ENCODE data around the gene CCL13. TPM values are rescaled to one million over a fixed set of nuclear protein-coding genes. Genes with fewer than 3 reads are reported as not detected.

CCL13 gene
- total and polyA plus RNA-seq, 10 of the 15 experiments (the other 5 are each of a cell fraction or from before 2014, with no cell fraction given): not detected

GRCh38 chr17:34368946-34369500 is 12.7 kb downstream of the CCL13 start:
- H4K20me1 ChIP-seq (ENCODE audit: control insufficient read depth, insufficient read depth): no peaks in the 10 kb centered on the region
- ChIA-PET CTCF (interaction anchor here (1.1 to 7.2 kb wide), 7 partner anchors 7 to 197 kb away, joined by 4 to 66 read pairs (median 5); partner anchors contain the start of genes CCL1 and CCL13), RAD21 (ENCODE audit: unreplicated experiment) (no interaction called here), POLR2A (no interaction called here), SMC1A (ENCODE audit: uncharacterized antibody, unreplicated experiment) (interaction anchor here (1.8 kb wide), 1 partner anchor 14 kb away, joined by 7 read pairs; no protein-coding TSS in a partner anchor)
- no peak overlapping the region for H3K4me3 ChIP-seq
- H3K4me2 ChIP-seq (ENCODE audit: control insufficient read depth, insufficient read depth): no peak overlapping the region
- peaks cover 2 to 17% of the 10 kb centered on the region in 2 experiments; a peak in 3 of 4 replicates for H3K27me3 ChIP-seq (replicated peaks in 1 of 2; ENCODE audit: control insufficient read depth in 2 of 2, insufficient read depth in 2 of 2, low read length in 1 of 2)
- H3K9me3 ChIP-seq (replicated peaks; ENCODE audit: control insufficient read depth, insufficient read depth, low read length): no peaks in the 10 kb centered on the region
- intact Hi-C loops (cut with micrococcal nuclease; ENCODE audit: unreplicated experiment): no loop called here
- BruUV-seq (replicated peaks): no TSS peak
- no peaks in the 10 kb centered on the region for H3K79me2 ChIP-seq (ENCODE audit: control insufficient read depth, insufficient read depth, low read length)
- in situ Hi-C loops (cut with MboI): no loop called here
- FAIRE-seq (no peak), DNase-seq (ENCODE audit: low read depth, low spot score) (no peak), ATAC-seq (no peak)
- 32% methylated on average over 4 of the region's 4 CpGs for WGBS (ENCODE audit: insufficient coverage, insufficient replicate concordance, low lambda C conversion rate, missing lambda C conversion rate)
- H3K9ac ChIP-seq (ENCODE audit: control insufficient read depth, insufficient read depth, low read length): no peak overlapping the region
- H2AFZ ChIP-seq (ENCODE audit: control insufficient read depth, low read depth, low read length): no peak overlapping the region
- H3K4me1 ChIP-seq (ENCODE audit: control insufficient read depth, insufficient read depth, low read length): peaks cover 16% of the 10 kb centered on the region
- no peaks in the 10 kb centered on the region for H3K36me3 ChIP-seq (ENCODE audit: control insufficient read depth in 2 of 2, insufficient read depth in 2 of 2, low read length in 1 of 2)
- no peak overlapping the region for H3K27ac ChIP-seq (ENCODE audit: control insufficient read depth, insufficient read depth)
- TF ChIP-seq HCFC1 (IDR thresholded peaks at IDR 0.05; ENCODE audit: low read length): no peak
- no peak for TF ChIP-seq ZNF24 (IDR thresholded peaks at IDR 0.05)
- no peak for TF ChIP-seq CREM (IDR thresholded peaks at IDR 0.05; ENCODE audit: low read depth)
- no peak for TF ChIP-seq E2F4 (IDR thresholded peaks at IDR 0.05; ENCODE audit: low read depth, low read length)
- TF ChIP-seq USF2 (IDR thresholded peaks at IDR 0.05; ENCODE audit: borderline replicate concordance, low read depth, low read length): no peak
- no peak for TF ChIP-seq GATAD2B (conservative IDR thresholded peaks at IDR 0.05; ENCODE audit: low read depth)
- TF ChIP-seq IKZF2 (IDR thresholded peaks at IDR 0.05): no peak

All from GM12878 (cell line).